ENCODE data around the gene HNRNPA2B1.

DNA sequence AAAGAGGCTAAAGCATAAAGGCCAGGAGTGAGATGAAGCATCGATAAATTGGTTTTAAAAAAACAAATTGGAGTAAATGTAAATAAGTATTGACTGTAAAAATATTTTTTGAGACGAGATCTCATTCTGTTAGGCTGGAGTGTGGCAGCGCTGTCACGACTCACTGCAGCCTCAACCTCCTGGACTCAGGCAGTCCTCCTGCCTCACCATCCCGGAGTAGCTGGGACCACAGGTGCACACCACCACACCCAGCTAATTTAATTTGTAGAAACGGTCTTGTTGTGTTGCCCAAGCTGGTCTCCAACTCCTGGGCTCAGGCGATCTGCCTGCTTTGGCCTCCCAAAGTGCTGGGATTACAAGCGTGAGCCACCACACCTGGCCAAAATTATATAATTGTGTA lies 17.8 kb downstream of the HNRNPA2B1 start:
- TF ChIP-seq NFIC (IDR thresholded peaks at IDR 0.05; ENCODE audit: borderline replicate concordance) (no peak), POLR2AphosphoS5 (IDR thresholded peaks at IDR 0.05; ENCODE audit: low read depth, low read length) (no peak; the same call in 1 of the 2 replicates), EZH2phosphoT487 (IDR thresholded peaks at IDR 0.05; ENCODE audit: borderline replicate concordance, low read depth) (no peak), SIN3A (IDR thresholded peaks at IDR 0.05; ENCODE audit: borderline replicate concordance, low read depth, low read length) (no peak), RAD21 (IDR thresholded peaks at IDR 0.05; ENCODE audit: low read length) (no peak), FOXM1 (IDR thresholded peaks at IDR 0.05; ENCODE audit: low read depth) (no peak), SMC3 (IDR thresholded peaks at IDR 0.05; ENCODE audit: low read depth, low read length) (no peak), RXRA (IDR thresholded peaks at IDR 0.05; ENCODE audit: borderline replicate concordance, low read depth) (no peak), MEF2A (IDR thresholded peaks at IDR 0.05; ENCODE audit: borderline replicate concordance, low read depth) (no peak), JUND (IDR thresholded peaks at IDR 0.05) (0 out of 2 replicates have a peak, but pooled peaks have one; percentile 2)
- TF ChIP-seq, protein P1, sequence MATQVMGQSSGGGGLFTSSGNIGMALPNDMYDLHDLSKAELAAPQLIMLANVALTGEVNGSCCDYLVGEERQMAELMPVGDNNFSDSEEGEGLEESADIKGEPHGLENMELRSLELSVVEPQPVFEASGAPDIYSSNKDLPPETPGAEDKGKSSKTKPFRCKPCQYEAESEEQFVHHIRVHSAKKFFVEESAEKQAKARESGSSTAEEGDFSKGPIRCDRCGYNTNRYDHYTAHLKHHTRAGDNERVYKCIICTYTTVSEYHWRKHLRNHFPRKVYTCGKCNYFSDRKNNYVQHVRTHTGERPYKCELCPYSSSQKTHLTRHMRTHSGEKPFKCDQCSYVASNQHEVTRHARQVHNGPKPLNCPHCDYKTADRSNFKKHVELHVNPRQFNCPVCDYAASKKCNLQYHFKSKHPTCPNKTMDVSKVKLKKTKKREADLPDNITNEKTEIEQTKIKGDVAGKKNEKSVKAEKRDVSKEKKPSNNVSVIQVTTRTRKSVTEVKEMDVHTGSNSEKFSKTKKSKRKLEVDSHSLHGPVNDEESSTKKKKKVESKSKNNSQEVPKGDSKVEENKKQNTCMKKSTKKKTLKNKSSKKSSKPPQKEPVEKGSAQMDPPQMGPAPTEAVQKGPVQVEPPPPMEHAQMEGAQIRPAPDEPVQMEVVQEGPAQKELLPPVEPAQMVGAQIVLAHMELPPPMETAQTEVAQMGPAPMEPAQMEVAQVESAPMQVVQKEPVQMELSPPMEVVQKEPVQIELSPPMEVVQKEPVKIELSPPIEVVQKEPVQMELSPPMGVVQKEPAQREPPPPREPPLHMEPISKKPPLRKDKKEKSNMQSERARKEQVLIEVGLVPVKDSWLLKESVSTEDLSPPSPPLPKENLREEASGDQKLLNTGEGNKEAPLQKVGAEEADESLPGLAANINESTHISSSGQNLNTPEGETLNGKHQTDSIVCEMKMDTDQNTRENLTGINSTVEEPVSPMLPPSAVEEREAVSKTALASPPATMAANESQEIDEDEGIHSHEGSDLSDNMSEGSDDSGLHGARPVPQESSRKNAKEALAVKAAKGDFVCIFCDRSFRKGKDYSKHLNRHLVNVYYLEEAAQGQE (IDR thresholded peaks at IDR 0.05; ENCODE audit: low read depth, low read length), result no peak
- TF ChIP-seq, protein P2, sequence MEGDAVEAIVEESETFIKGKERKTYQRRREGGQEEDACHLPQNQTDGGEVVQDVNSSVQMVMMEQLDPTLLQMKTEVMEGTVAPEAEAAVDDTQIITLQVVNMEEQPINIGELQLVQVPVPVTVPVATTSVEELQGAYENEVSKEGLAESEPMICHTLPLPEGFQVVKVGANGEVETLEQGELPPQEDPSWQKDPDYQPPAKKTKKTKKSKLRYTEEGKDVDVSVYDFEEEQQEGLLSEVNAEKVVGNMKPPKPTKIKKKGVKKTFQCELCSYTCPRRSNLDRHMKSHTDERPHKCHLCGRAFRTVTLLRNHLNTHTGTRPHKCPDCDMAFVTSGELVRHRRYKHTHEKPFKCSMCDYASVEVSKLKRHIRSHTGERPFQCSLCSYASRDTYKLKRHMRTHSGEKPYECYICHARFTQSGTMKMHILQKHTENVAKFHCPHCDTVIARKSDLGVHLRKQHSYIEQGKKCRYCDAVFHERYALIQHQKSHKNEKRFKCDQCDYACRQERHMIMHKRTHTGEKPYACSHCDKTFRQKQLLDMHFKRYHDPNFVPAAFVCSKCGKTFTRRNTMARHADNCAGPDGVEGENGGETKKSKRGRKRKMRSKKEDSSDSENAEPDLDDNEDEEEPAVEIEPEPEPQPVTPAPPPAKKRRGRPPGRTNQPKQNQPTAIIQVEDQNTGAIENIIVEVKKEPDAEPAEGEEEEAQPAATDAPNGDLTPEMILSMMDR (IDR thresholded peaks at IDR 0.05), result no peak
- TF ChIP-seq, protein P3, sequence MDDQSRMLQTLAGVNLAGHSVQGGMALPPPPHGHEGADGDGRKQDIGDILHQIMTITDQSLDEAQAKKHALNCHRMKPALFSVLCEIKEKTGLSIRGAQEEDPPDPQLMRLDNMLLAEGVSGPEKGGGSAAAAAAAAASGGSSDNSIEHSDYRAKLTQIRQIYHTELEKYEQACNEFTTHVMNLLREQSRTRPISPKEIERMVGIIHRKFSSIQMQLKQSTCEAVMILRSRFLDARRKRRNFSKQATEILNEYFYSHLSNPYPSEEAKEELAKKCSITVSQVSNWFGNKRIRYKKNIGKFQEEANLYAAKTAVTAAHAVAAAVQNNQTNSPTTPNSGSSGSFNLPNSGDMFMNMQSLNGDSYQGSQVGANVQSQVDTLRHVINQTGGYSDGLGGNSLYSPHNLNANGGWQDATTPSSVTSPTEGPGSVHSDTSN (IDR thresholded peaks at IDR 0.05), result no peak
- TF ChIP-seq, protein P4, sequence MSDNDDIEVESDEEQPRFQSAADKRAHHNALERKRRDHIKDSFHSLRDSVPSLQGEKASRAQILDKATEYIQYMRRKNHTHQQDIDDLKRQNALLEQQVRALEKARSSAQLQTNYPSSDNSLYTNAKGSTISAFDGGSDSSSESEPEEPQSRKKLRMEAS (IDR thresholded peaks at IDR 0.05; ENCODE audit: low read depth), result no peak
